GM23338 (cell line): ENCODE measurements around the gene GSS. TPM values are rescaled to one million over a fixed set of nuclear protein-coding genes. Genes with fewer than 3 reads are reported as not detected.

Source experiments
- ATAC-seq: fragments of 200-7000 bp; cut with Tn5 transposase; 3 replicates; pipeline ENCODE4 v1.9.1; 2020
- DNase-seq: peaks from one replicate; pipeline ENCODE4 v3.0.0-alpha.2; 2015; ENCODE audit warnings: low spot score
- H2AFZ ChIP-seq: fragments of 200-600 bp; sonication (generic); 2 replicates; pipeline ENCODE4 v1.8.0; 2016; ENCODE audit warnings: antibody characterized with exemption, mild to moderate bottlenecking, moderate library complexity
- H3F3A ChIP-seq: fragments of 200-600 bp; sonication (generic); replicated peaks from 2 replicates; pipeline ENCODE4 v1.8.0; 2017; ENCODE audit warnings: antibody characterized with exemption, mixed run types, low read depth
- H3K27ac ChIP-seq: fragments of 200-600 bp; sonication (generic); 2 replicates; pipeline ENCODE4 v1.6.1; 2016; ENCODE audit warnings: low read depth
- H3K27me3 ChIP-seq: fragments of 200-600 bp; sonication (generic); 2 replicates; pipeline ENCODE4 v1.8.0; 2016; ENCODE audit warnings: mild to moderate bottlenecking, mixed run types, moderate library complexity; ENCODE audit not compliant: insufficient read depth
- H3K36me3 ChIP-seq: fragments of 200-600 bp; sonication (generic); 2 replicates; pipeline ENCODE4 v1.8.0; 2016; ENCODE audit warnings: mild to moderate bottlenecking; ENCODE audit not compliant: insufficient read depth
- H3K4me1 ChIP-seq: fragments of 200-600 bp; sonication (generic); 2 replicates; pipeline ENCODE4 v1.8.0; 2016; ENCODE audit warnings: mild to moderate bottlenecking, moderate library complexity; ENCODE audit not compliant: insufficient read depth
- H3K4me2 ChIP-seq: fragments of 200-600 bp; sonication (generic); 2 replicates; pipeline ENCODE4 v1.7.1; 2017; ENCODE audit warnings: mixed run types
- H3K4me3 ChIP-seq: fragments of 200-600 bp; sonication (generic); 2 replicates; pipeline ENCODE4 v1.6.1; 2016; ENCODE audit warnings: mixed run types
- H3K79me2 ChIP-seq: fragments of 200-600 bp; sonication (generic); replicated peaks from 2 replicates; pipeline ENCODE4 v1.8.0; 2017; ENCODE audit warnings: mild to moderate bottlenecking; ENCODE audit not compliant: insufficient read depth
- H3K9me2 ChIP-seq: fragments of 200-600 bp; sonication (generic); 2 replicates; pipeline ENCODE4 v1.8.0; 2017; ENCODE audit not compliant: insufficient read depth
- H4K20me1 ChIP-seq: fragments of 200-600 bp; sonication (generic); replicated peaks from 2 replicates; pipeline ENCODE4 v1.8.0; 2017; ENCODE audit warnings: mild to moderate bottlenecking; ENCODE audit not compliant: insufficient read depth
- H3K27ac Mint-ChIP-seq: 2 replicates; pipeline ENCODE4 v1.8.0; 2020; ENCODE audit warnings: inconsistent platforms, mild to moderate bottlenecking, moderate library complexity, mixed read lengths
- H3K27me3 Mint-ChIP-seq: 3 replicates; pipeline ENCODE4 v1.8.0; 2022; ENCODE audit warnings: low read depth, mild to moderate bottlenecking, moderate library complexity, mixed read lengths, inconsistent platforms; ENCODE audit not compliant: insufficient read depth, poor library complexity
- H3K36me3 Mint-ChIP-seq: 3 replicates; pipeline ENCODE4 v1.8.0; 2021; ENCODE audit warnings: low read depth, mild to moderate bottlenecking, inconsistent platforms, moderate library complexity, mixed read lengths
- H3K4me1 Mint-ChIP-seq: 3 replicates; pipeline ENCODE4 v1.8.0; 2020; ENCODE audit warnings: mild to moderate bottlenecking, inconsistent platforms, mixed read lengths
- H3K4me3 Mint-ChIP-seq: 3 replicates; pipeline ENCODE4 v1.8.0; 2021; ENCODE audit warnings: moderate library complexity, mild to moderate bottlenecking, inconsistent platforms, mixed read lengths
- H3K9me3 Mint-ChIP-seq: 3 replicates; pipeline ENCODE4 v1.8.0; 2020; ENCODE audit warnings: moderate library complexity, mild to moderate bottlenecking, inconsistent platforms, mixed read lengths
- EZH2 ChIP-seq: fragments of 200-600 bp; sonication (generic); IDR thresholded peaks from one replicate; pipeline ENCODE4 v1.8.0; 2017; ENCODE audit warnings: antibody characterized with exemption, mild to moderate bottlenecking, low read depth; ENCODE audit not compliant: unreplicated experiment
- EZH2phosphoT487 ChIP-seq: fragments of 200-600 bp; sonication (generic); IDR thresholded peaks from one replicate; pipeline ENCODE4 v1.8.1; 2018; ENCODE audit warnings: antibody characterized with exemption; ENCODE audit not compliant: unreplicated experiment
- JUNB ChIP-seq: IDR thresholded peaks from one replicate; pipeline ENCODE4 v1.6.1; 2016; ENCODE audit warnings: antibody characterized with exemption; ENCODE audit not compliant: unreplicated experiment
- NANOG ChIP-seq: IDR thresholded peaks from 2 replicates; pipeline ENCODE4 v1.6.1; 2016; ENCODE audit warnings: antibody characterized with exemption, borderline replicate concordance
- POLR2AphosphoS5 ChIP-seq: IDR thresholded peaks from 2 replicates; pipeline ENCODE4 v1.6.1; 2016; ENCODE audit warnings: antibody characterized with exemption, low read depth
- STAT1 ChIP-seq: IDR thresholded peaks from one replicate; pipeline ENCODE4 v1.6.1; 2016; ENCODE audit warnings: antibody characterized with exemption; ENCODE audit not compliant: unreplicated experiment
- ZNF114 ChIP-seq: fragments of 250-450 bp; sonication (Bioruptor Pico); IDR thresholded peaks from 2 replicates; pipeline ENCODE4 v1.5.0; 2020; ENCODE audit warnings: mild to moderate bottlenecking, moderate library complexity
- ZNF331 ChIP-seq: fragments of 250-450 bp; sonication (Bioruptor Pico); IDR thresholded peaks from 2 replicates; pipeline ENCODE4 v1.5.0; 2020; ENCODE audit warnings: low read depth, mild to moderate bottlenecking, moderate library complexity
- polyA plus RNA-seq: library from polyadenylated mRNA; unstranded; fragments of >200 nt; fragmentation: Nextera tagmentation; extraction: Ambion mirVana; gene quantifications from 2 replicates; pipeline ENCODE4 v1.2.1, GENCODE V29; 2016
- total RNA-seq: library from RNA; depleted of rRNA; stranded (reverse); fragments of >200 nt; shearing (Covaris generic); gene quantifications from 2 replicates; pipeline ENCODE4 v1.2.3, GENCODE V29; 2014
- TF ChIP-seq, protein P1 (sequence below): IDR thresholded peaks from one replicate; pipeline ENCODE4 v1.6.1; 2018; ENCODE audit warnings: antibody characterized with exemption; ENCODE audit not compliant: unreplicated experiment
- TF ChIP-seq, protein P2 (sequence below), 2 experiments: fragments of 200-600 bp in 1 of 2; sonication (generic) in 1 of 2; conservative IDR thresholded peaks; 2 replicates each; pipeline versions ENCODE4 v1.5.1 to v1.6.1; 2016 to 2017; ENCODE audit warnings: antibody characterized with exemption in 2 of 2, low read depth in 2 of 2, mild to moderate bottlenecking in 2 of 2, moderate library complexity in 1 of 2
- TF ChIP-seq, protein P3 (sequence below): IDR thresholded peaks from 2 replicates; pipeline ENCODE4 v1.6.1; 2016; ENCODE audit warnings: antibody characterized with exemption

GSS gene
- total and polyA plus RNA-seq, 2 experiments from 2014 or later: 34.0 to 63.3 TPM

DNA sequence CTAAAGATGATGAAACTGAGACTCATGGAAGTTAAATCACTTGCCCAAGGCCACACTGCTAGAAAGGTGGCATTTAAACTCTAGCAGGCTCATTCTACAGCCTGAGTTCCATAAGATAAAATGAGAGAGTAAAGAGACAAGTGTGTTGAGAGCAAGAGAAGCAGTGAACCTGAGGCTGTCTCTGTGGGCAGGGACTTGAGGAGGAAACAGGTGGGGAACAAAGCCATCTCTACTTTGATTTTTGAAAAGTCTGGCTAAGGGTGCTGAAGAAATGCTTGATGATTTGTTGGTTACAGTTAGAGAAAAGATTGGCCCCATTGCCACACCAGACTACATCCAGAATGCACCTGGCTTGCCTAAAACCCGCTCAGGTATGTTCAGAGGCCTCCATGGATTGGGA lies 29.0 kb downstream of the GSS start:
- Histone ChIP-seq H3K27me3 (no peaks in the 10 kb centered on the region), H3F3A (no peaks in the 10 kb centered on the region), H4K20me1 (peaks cover 5% of the 10 kb centered on the region; the same call in 1 of the 2 replicates), H3K4me2 (no peak overlapping the region), H2AFZ (no peak overlapping the region), H3K36me3 (peaks cover 15% of the 10 kb centered on the region), H3K4me3 (no peak overlapping the region), H3K9me2 (peaks cover 5% of the 10 kb centered on the region; the same call in 1 of the 2 replicates), H3K27ac (no peak overlapping the region), H3K4me1 (no peaks in the 10 kb centered on the region), H3K79me2 (no peaks in the 10 kb centered on the region)
- Mint-ChIP-seq H3K27ac (no peak overlapping the region; the same call in 1 of the 2 replicates), H3K4me1 (no peaks in the 10 kb centered on the region), H3K36me3 (peaks cover 19% of the 10 kb centered on the region), H3K4me3 (no peak overlapping the region), H3K9me3 (no peaks in the 10 kb centered on the region), H3K27me3 (peaks cover 2% of the 10 kb centered on the region)
- ATAC-seq (no peak), DNase-seq (no peak)
- TF ChIP-seq NANOG (no peak), JUNB (no peak), POLR2AphosphoS5 (no peak), EZH2 (no peak), ZNF114 (CRISPR knock-in tag) (no peak), EZH2phosphoT487 (no peak), STAT1 (no peak), ZNF331 (CRISPR knock-in tag) (no peak)
- TF ChIP-seq, protein P1, sequence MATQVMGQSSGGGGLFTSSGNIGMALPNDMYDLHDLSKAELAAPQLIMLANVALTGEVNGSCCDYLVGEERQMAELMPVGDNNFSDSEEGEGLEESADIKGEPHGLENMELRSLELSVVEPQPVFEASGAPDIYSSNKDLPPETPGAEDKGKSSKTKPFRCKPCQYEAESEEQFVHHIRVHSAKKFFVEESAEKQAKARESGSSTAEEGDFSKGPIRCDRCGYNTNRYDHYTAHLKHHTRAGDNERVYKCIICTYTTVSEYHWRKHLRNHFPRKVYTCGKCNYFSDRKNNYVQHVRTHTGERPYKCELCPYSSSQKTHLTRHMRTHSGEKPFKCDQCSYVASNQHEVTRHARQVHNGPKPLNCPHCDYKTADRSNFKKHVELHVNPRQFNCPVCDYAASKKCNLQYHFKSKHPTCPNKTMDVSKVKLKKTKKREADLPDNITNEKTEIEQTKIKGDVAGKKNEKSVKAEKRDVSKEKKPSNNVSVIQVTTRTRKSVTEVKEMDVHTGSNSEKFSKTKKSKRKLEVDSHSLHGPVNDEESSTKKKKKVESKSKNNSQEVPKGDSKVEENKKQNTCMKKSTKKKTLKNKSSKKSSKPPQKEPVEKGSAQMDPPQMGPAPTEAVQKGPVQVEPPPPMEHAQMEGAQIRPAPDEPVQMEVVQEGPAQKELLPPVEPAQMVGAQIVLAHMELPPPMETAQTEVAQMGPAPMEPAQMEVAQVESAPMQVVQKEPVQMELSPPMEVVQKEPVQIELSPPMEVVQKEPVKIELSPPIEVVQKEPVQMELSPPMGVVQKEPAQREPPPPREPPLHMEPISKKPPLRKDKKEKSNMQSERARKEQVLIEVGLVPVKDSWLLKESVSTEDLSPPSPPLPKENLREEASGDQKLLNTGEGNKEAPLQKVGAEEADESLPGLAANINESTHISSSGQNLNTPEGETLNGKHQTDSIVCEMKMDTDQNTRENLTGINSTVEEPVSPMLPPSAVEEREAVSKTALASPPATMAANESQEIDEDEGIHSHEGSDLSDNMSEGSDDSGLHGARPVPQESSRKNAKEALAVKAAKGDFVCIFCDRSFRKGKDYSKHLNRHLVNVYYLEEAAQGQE: no peak
- TF ChIP-seq, protein P2, sequence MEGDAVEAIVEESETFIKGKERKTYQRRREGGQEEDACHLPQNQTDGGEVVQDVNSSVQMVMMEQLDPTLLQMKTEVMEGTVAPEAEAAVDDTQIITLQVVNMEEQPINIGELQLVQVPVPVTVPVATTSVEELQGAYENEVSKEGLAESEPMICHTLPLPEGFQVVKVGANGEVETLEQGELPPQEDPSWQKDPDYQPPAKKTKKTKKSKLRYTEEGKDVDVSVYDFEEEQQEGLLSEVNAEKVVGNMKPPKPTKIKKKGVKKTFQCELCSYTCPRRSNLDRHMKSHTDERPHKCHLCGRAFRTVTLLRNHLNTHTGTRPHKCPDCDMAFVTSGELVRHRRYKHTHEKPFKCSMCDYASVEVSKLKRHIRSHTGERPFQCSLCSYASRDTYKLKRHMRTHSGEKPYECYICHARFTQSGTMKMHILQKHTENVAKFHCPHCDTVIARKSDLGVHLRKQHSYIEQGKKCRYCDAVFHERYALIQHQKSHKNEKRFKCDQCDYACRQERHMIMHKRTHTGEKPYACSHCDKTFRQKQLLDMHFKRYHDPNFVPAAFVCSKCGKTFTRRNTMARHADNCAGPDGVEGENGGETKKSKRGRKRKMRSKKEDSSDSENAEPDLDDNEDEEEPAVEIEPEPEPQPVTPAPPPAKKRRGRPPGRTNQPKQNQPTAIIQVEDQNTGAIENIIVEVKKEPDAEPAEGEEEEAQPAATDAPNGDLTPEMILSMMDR (conservative IDR thresholded peaks at IDR 0.05; ENCODE audit: low read depth in 2 of 2): no peak
- TF ChIP-seq, protein P3, sequence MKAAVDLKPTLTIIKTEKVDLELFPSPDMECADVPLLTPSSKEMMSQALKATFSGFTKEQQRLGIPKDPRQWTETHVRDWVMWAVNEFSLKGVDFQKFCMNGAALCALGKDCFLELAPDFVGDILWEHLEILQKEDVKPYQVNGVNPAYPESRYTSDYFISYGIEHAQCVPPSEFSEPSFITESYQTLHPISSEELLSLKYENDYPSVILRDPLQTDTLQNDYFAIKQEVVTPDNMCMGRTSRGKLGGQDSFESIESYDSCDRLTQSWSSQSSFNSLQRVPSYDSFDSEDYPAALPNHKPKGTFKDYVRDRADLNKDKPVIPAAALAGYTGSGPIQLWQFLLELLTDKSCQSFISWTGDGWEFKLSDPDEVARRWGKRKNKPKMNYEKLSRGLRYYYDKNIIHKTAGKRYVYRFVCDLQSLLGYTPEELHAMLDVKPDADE: no peak
